Sciatic nerve (tissue), 2 donors: ENCODE measurements around the gene KSR1. TPM values are rescaled to one million over a fixed set of nuclear protein-coding genes. Genes with fewer than 3 reads are reported as not detected.
A peak's percentile ranks its signal among the peaks of the same experiment; 100 is the strongest.
"Not testable (repeated sequence)": the region's sequence is repeated elsewhere in the genome, so short reads cannot be mapped to it uniquely, and the experiment has no call there.

Source experiments
- ATAC-seq: fragments of 200-7000 bp; cut with Tn5 transposase; one replicate; pipeline ENCODE4 v1.9.1; 2020; ENCODE audit warnings: mild to moderate bottlenecking, moderate library complexity
- DNase-seq: peaks from one replicate; pipeline ENCODE4 v3.0.0-alpha.2; 2020; ENCODE audit warnings: low spot score
- intact Hi-C: fragments of 100-400 bp; cut with DNase I; formaldehyde crosslinking; loops from one replicate; pipeline ENCODE4 v1.14.2; 2022
- total RNA-seq: library from RNA; stranded (reverse); fragmentation: NEBNext Ultra II Directional; extraction: Animal tissue kit (Norgen Biotek cat#: 25700); gene quantifications from one replicate; pipeline ENCODE4 v1.2.1, GENCODE V29; 2021
- donor health status: DM: no; HTN: no; CAD: no.
- donor health status: DM: no; HTN: no; CAD: no.

Gene KSR1
- total RNA-seq: 82.2 TPM

- intact Hi-C loops: loop anchor here (5.0 kb wide), 1 partner anchor 146 kb away; no protein-coding TSS in a partner anchor
- ATAC-seq: peak; percentile 84
- peak; percentile 89 for DNase-seq
Observed at GRCh38 chr17:27455914-27456680, at the start of gene KSR1. Gene KSR1 (plus strand): TSS chr17:27456448. CDS start chr17:27456644, 196 bp downstream.

DNA sequence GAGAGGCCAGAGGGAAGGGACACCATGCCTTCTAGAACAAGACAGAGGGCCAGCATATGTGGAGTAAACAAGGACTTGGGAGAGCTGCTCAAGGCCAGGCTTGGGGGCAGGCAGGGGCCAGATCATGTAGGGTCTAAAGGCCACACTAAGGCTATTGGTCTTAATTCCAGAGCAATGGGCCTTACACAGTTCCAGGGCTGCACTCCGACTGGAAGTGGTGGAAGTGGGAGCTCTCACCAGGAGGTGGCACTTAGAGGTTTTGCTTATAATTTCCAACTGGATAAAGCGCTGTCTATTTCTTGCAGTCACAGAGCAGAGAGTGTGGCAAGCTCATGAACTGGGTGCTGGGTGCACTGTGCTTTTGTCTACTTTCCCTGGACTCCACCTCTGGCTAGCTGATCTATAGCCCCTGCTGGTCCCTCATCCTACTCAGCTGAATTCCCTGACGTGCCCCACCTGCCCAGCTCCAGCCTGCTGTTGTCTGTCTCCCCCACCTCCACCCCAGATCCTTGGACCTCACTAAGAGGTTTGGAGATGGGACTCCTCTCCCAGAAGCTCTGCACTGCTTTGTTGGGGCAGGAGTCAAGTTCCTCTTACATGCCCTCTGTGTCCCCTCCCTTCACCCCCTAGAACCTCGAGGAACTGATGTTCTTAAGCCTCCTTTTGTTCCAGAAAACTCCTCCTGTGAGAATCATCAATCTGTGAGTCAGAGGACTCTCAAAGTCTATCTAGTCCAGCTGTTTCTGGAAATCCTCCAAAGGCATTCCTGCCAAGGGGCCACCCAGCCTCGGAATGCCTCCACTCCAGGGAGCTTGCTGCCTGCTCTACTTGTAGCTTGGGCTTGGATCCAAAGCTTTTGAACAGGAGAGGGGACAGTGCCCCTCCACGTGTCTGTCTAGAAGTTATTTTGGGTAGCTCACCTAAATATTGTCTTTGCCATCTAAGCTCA, 48.1 kb upstream of the KSR1 start:
- peak; percentile 63 for ATAC-seq
- intact Hi-C loops: no loop called here
- DNase-seq: peak; percentile 49

DNA sequence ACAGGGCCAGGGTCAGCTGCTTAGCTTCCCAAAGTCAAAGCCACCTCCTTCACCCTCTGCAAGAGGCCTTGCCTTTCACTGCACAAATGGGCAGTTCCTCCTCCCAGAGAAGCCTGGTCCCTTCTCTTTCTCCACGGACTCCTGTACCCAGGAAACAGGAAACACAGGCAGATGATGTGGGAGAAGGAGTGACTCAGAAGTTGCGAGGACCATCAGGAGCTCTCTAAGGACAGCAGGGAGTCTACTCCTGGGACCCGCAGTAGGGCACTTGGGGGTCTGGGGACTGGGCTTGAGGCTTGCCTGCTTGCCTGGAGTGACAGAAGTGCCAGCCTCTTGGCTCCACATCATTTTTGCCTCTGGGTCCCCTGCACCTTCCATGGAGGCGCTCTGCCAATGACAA, 47.4 kb upstream of the KSR1 start:
- DNase-seq (peak; percentile 45), ATAC-seq (peak; percentile 30)
- intact Hi-C loops: no loop called here

DNA sequence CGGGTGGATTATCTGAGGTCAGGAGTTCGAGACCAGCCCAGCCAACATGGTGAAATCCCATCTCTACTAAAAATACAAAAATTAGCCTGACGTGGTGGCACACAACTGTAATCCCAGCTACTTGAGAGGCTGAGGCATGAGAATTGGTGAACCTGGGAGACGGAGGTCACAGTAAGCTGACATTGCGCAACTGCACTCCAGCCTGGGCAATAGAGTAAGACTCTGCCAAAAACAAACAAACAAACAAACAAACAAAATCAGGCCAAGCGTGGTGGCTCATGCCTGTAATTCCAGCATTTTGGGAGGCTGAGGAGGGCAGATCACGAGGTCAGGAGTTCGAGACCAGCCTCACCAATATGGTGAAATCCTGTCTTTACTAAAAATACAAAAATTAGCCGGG, 44.1 kb upstream of the KSR1 start:
- peak; percentile 12 for DNase-seq
- ATAC-seq, intact Hi-C loops: not testable (repeated sequence)

DNA sequence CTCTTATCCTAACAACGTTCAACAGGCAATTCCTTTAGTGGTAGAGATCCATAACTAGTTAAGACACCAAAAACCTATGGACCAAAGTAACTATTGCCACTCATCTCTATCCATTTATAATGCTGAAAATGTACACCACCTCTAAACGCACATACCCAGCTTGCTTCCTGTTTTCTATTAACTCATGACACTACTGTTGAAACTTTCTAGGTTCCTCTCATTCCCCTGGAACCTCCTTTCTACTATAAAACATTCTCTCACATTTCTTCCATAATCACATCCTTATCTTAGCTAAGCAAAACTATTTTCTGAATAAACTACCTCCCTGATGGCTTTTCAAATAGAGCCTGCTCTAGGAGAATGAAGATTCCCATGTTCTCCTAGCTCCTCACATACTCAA, 42.9 kb upstream of the KSR1 start:
- DNase-seq: no peak
- no peak for ATAC-seq
- intact Hi-C loops: no loop called here

- intact Hi-C loops: no loop called here
- ATAC-seq (no peak), DNase-seq (no peak)
Observed at GRCh38 chr17:27413792-27414191, 42.5 kb upstream of the KSR1 start.

DNA sequence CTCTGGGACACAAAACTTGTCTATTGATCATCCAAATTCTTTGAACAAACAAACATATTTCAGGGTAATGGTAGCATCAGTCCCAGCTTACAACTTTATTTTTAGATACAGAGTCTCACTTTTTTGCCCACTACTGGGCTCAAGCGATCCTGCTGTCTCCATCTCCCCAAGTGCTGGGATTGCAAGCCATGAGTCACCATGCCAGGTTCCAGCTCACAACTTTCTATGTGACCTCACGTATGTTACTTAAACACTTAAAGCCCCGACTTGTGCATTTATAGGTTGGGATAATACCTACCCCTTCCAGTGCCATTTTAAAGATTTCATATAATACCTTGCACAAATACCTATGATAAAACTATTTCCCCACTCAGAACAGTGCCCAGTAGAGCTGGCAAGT, 42.0 kb upstream of the KSR1 start:
- ATAC-seq (no peak), DNase-seq (peak; percentile 5)
- intact Hi-C loops: no loop called here

GRCh38 chr17:27414694-27415093, 41.6 kb upstream of the KSR1 start:
- intact Hi-C loops: no loop called here
- DNase-seq (peak; percentile 7), ATAC-seq (no peak)

DNA sequence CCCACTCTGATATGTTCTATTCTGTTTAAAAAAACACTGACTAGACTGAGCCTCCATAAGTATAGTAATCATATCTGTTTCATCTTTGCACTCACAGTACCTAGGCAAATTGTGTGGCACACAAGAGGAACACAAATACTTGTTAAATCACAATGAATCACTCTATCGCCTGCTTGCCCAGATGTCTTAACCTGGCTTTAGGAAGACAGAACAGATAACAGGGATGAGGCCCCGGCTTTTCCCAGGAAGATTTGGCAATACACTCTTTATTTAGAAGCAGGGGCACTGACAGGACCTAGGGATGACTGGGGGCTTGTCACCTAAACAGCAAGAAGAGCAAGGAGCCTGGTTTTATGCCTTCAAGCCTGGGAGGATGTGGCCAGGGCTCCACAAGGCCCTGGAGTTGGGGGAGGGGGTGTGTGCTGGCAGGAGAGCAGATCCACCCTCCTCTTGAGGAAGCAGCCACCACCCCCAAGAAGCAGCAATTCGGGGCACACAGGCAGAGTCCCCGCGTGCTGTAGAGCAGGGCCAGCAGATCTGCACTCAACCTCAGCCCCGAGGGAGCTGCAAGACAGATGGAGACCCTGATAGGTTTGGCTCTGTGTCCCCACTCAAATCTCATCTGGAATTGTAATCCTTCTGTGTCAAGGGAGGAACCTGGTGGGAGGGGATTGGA, 41.0 kb upstream of the KSR1 start:
- intact Hi-C loops: no loop called here
- DNase-seq: peak; percentile 33
- no peak for ATAC-seq

DNA sequence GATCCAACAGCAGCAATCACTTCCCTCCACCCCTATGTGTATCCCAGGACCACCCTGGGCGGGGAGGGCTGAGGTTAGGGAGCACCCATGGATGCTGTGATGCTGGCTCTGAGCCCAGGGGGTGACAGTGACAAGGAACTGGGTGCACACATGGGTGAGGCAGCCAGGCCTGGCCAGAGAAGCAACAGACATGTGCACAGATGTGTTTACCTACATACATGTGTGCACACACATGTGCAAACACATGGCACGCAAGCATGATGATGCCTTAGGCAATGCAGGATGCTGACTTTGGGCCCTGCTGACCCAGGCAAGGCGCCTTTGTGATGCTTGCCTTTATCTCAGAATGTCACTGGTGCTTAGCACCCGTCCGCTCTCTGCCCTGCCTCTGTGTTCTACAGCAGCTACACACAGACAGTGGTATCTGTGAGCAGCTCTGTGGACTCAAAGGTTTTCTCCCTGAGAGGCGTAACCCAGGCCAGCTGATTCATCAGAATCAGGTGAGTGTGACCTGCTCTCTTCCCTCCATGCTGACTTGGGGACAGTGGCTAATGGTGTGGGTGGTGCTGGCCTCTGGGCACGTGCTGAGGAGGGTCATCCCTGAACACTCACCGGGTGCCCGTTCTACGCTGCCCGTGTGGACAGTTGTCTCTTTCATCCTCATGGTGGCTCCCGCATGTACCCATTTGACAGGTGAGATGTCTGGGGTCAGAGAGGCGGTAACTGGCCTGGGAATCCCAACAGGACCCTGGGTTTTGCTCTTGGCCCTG, 38.5 kb upstream of the KSR1 start:
- ATAC-seq: no peak
- DNase-seq: peak; percentile 36
- intact Hi-C loops: no loop called here

GRCh38 chr17:27418366-27418615, 38.0 kb upstream of the KSR1 start:
- no peak for DNase-seq
- intact Hi-C loops: no loop called here
- ATAC-seq: no peak

GRCh38 chr17:27419156-27419555, 37.1 kb upstream of the KSR1 start:
- intact Hi-C loops: no loop called here
- ATAC-seq (no peak), DNase-seq (peak; percentile 31)

DNA sequence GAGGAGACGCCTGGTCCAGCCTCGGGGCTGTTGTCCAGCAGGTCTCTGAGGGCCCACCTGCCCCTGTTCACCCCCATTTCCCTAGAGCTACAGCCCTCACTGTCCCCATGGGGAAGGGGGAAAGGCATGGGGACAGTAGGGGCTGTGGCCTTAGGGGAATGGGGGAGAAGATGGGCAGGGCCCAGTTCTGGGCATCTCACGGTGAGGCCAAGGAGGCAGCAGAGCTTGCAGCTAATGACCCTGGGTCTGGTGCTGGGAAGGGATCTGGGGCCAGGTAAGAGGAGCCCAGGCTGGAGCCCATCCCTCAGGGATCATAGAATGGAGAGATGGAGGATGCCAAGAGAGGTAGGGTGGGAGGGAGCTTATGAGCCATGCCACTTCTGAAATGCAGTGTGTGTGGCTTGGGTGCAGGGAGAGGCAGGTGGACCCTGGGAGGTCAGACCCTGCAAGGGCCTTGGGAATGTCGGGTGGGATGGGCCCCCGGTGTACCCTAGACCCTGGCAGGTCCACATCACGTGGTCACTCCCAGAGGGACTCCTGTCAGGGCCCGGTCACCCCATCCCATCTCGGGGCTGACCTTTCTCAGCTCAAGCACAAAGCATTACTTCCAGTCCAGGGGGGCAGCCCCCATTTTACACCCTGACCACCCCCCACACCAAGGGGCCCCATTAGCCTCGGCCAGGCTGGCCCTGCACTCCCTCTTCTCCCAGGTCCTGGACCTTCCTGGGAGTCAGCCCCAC, 35.9 kb upstream of the KSR1 start:
- intact Hi-C loops: no loop called here
- DNase-seq: no peak
- ATAC-seq: no peak

DNA sequence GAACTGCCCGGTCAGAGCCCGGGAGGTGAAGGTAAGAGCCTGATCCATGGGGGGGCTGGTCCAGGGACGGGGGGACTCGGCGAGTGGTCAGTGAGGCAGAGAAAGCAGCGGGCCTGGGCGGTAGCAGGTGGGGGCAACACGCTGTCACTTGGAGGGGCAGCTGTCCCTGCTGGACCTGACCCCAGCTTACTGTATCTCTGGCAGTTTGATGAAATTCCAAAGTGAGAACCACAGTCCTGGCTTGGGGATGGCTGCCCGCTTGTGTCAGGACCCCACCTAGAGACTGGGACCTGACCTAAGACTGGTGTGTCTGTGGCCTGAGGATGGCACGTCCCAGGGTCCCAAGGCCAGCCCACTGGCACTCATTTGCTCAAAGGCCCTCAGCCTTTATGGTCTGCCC, 35.1 kb upstream of the KSR1 start:
- ATAC-seq (no peak), DNase-seq (no peak)

GRCh38 chr17:27421626-27422025, 34.6 kb upstream of the KSR1 start:
- intact Hi-C loops, DNase-seq, ATAC-seq: not testable (repeated sequence)

More for the DNA sequence above, 35.1 kb upstream of the KSR1 start:
- intact Hi-C loops: no loop called here

- DNase-seq: no peak
- no peak for ATAC-seq
- intact Hi-C loops: no loop called here
Observed at GRCh38 chr17:27422601-27423000, 33.6 kb upstream of the KSR1 start.

GRCh38 chr17:27423651-27424050, 32.6 kb upstream of the KSR1 start:
- intact Hi-C loops: no loop called here
- no peak for DNase-seq
- no peak for ATAC-seq

DNA sequence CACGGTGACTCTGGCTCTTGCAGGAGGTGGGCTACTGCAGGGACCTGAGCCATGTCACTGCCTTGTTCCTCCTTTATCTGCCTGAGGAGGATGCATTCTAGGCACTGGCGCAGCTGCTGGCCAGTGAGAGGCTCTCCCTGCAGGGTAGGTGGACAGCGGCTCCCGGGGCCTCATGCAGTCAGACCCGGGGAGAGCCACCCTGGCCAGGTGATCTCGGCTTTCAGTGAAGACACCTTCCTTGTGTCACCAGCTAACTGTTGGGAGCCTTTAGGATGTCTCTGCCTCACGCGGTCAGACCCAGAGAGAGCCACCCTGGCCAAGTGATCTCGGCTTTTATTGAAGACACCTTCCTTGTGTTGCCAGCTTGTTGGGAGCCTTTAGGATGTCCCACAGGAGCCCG, 31.7 kb upstream of the KSR1 start:
- DNase-seq (no peak), ATAC-seq (no peak)
- intact Hi-C loops: no loop called here
